Nephron (organoid): Measurements from ENCODE around the gene P2RY6.

Source experiments
- H3K27ac Mint-ChIP-seq, 3 experiments: 2 replicates each; pipeline ENCODE4 v1.8.0; 2020; ENCODE audit warnings: mixed read lengths in 3 of 3, mild to moderate bottlenecking in 2 of 3, moderate library complexity in 1 of 3
- H3K27me3 Mint-ChIP-seq: 2 replicates; pipeline ENCODE4 v1.8.0; 2021; ENCODE audit warnings: low read depth, mild to moderate bottlenecking, moderate library complexity, mixed read lengths
- H3K36me3 Mint-ChIP-seq: 2 replicates; pipeline ENCODE4 v1.8.0; 2020; ENCODE audit warnings: low read depth, mixed read lengths
- H3K4me1 Mint-ChIP-seq: 2 replicates; pipeline ENCODE4 v1.8.0; 2020; ENCODE audit warnings: mixed read lengths
- H3K4me3 Mint-ChIP-seq, 3 experiments: 2 replicates each; pipeline ENCODE4 v1.8.0; 2020; ENCODE audit warnings: mild to moderate bottlenecking in 3 of 3, mixed read lengths in 3 of 3, moderate library complexity in 2 of 3
- H3K9me3 Mint-ChIP-seq: 2 replicates; pipeline ENCODE4 v1.8.0; 2020; ENCODE audit warnings: mixed read lengths
- CTCF ChIP-seq, 3 experiments: fragments of 200-600 bp; sonication (generic); IDR thresholded peaks; one replicate each; pipeline ENCODE4 v1.5.0; 2021; ENCODE audit warnings: antibody characterized with exemption in 3 of 3; ENCODE audit not compliant: unreplicated experiment in 3 of 3

The P2RY6 gene

GRCh38 chr11:73345481-73346160, 73.5 kb downstream of the P2RY6 start:
- H3K36me3 Mint-ChIP-seq, result peaks cover 12% of the 10 kb centered on the region
- H3K27me3 Mint-ChIP-seq, result no peaks in the 10 kb centered on the region
- H3K9me3 Mint-ChIP-seq, result no peaks in the 10 kb centered on the region
- no peak for TF ChIP-seq CTCF (IDR thresholded peaks at IDR 0.05; ENCODE audit: unreplicated experiment in 3 of 3)
- no peak overlapping the region for H3K4me3 Mint-ChIP-seq
- H3K4me1 Mint-ChIP-seq, result peaks cover 37% of the 10 kb centered on the region
- H3K27ac Mint-ChIP-seq, result peak overlapping the region in 1 of 3 experiments; percentile 33

- TF ChIP-seq CTCF (IDR thresholded peaks at IDR 0.05; ENCODE audit: unreplicated experiment in 3 of 3), result no peak
- peaks cover 37% of the 10 kb centered on the region for H3K4me1 Mint-ChIP-seq
- H3K4me3 Mint-ChIP-seq, result no peak overlapping the region
- H3K9me3 Mint-ChIP-seq, result no peaks in the 10 kb centered on the region
- no peaks in the 10 kb centered on the region for H3K27me3 Mint-ChIP-seq
- peaks cover 10% of the 10 kb centered on the region for H3K36me3 Mint-ChIP-seq
- peak overlapping the region in 1 of 3 experiments; percentile 33 for H3K27ac Mint-ChIP-seq
These were observed 74.2 kb downstream of the P2RY6 start for GRCh38 chr11:73346186-73346935.

- Mint-ChIP-seq H3K4me3 (no peak overlapping the region), H3K27me3 (no peaks in the 10 kb centered on the region), H3K9me3 (no peaks in the 10 kb centered on the region), H3K27ac (no peak overlapping the region), H3K4me1 (peaks cover 31% of the 10 kb centered on the region), H3K36me3 (peaks cover 10% of the 10 kb centered on the region)
- TF ChIP-seq CTCF (IDR thresholded peaks at IDR 0.05; ENCODE audit: unreplicated experiment in 3 of 3), result no peak
These were observed 74.9 kb downstream of the P2RY6 start for GRCh38 chr11:73347067-73347466.
